HEK293 (cell line): Measurements from ENCODE around the gene ZFAND2B.
A peak's percentile ranks its signal among the peaks of the same experiment; 100 is the strongest.

Experiments used
- CTCF ChIA-PET: fragments of 350-600 bp; formaldehyde crosslinking; extraction: SDS; loops from one replicate; lab custom pipeline; 2021; ENCODE audit warnings: antibody characterized with exemption; lab: Yijun Ruan, JAX
- POLR2A ChIA-PET: fragments of 300-600 bp; formaldehyde crosslinking; extraction: SDS; loops from one replicate; lab custom pipeline; 2020; ENCODE audit warnings: antibody characterized with exemption, inconsistent platforms; lab: Yijun Ruan, JAX
- H3K27ac ChIP-seq: fragments of 200-500 bp; sonication (Bioruptor generic); 2 replicates; pipeline ENCODE4 v1.5.1; 2014; ENCODE audit warnings: low read depth, low read length, control low read depth, inconsistent platforms; ENCODE audit errors: extremely low read depth
- H3K36me3 ChIP-seq, 2 experiments: fragments of 200-500 bp in 1 of 2; sonication (Bioruptor generic) in 1 of 2; 1 replicate in 1 of 2; 2 replicates in 1 of 2; pipeline ENCODE4 v1.5.1; 2014 to 2017; ENCODE audit warnings: inconsistent platforms in 2 of 2, low read length in 2 of 2; ENCODE audit not compliant: control insufficient read depth in 2 of 2, insufficient read depth in 1 of 2
- H3K4me1 ChIP-seq: fragments of 200-500 bp; sonication (Bioruptor generic); 2 replicates; pipeline ENCODE4 v1.5.1; 2014; ENCODE audit warnings: mild to moderate bottlenecking, low read length, inconsistent platforms; ENCODE audit not compliant: control insufficient read depth, insufficient read depth
- H3K4me3 ChIP-seq: 2 replicates; pipeline ENCODE4 v1.5.1; 2011; ENCODE audit warnings: low read depth, mild to moderate bottlenecking, control low read depth, low read length, moderate library complexity
- H3K9me3 ChIP-seq: fragments of 200-500 bp; sonication (Bioruptor generic); 2 replicates; pipeline ENCODE4 v1.5.1; 2014; ENCODE audit warnings: low read depth, low read length, inconsistent platforms; ENCODE audit not compliant: control insufficient read depth, insufficient read depth
- GLI4 ChIP-seq: fragments of 450-650 bp; formaldehyde crosslinking; IDR thresholded peaks from 2 replicates; pipeline ENCODE4 v1.5.1; 2016; ENCODE audit warnings: missing biosample characterization, missing genetic modification characterization
- HOXA7 ChIP-seq: sonication (generic); formaldehyde crosslinking; IDR thresholded peaks from 2 replicates; pipeline ENCODE4 v1.8.1; 2022; ENCODE audit warnings: missing genetic modification reagents, borderline replicate concordance
- INSM2 ChIP-seq: fragments of 450-650 bp; formaldehyde crosslinking; IDR thresholded peaks from 2 replicates; pipeline ENCODE4 v1.5.1; 2016; ENCODE audit warnings: missing biosample characterization, missing genetic modification characterization
- KLF9 ChIP-seq: fragments of 450-650 bp; formaldehyde crosslinking; IDR thresholded peaks from 2 replicates; pipeline ENCODE4 v1.5.1; 2016; ENCODE audit warnings: missing biosample characterization, missing genetic modification characterization, low read depth
- PATZ1 ChIP-seq: fragments of 450-650 bp; formaldehyde crosslinking; IDR thresholded peaks from 2 replicates; pipeline ENCODE4 v1.5.1; 2016; ENCODE audit warnings: missing biosample characterization, missing genetic modification characterization
- SALL2 ChIP-seq: fragments of 450-650 bp; formaldehyde crosslinking; IDR thresholded peaks from 2 replicates; pipeline ENCODE4 v1.5.0; 2017; ENCODE audit warnings: missing biosample characterization, mild to moderate bottlenecking, missing genetic modification characterization, borderline replicate concordance
- TCF7L2 ChIP-seq: IDR thresholded peaks from 2 replicates; pipeline ENCODE4 v1.6.1; 2011; ENCODE audit warnings: low read depth, mild to moderate bottlenecking, inconsistent platforms, low read length, moderate library complexity, borderline replicate concordance
- ZBTB7A ChIP-seq: fragments of 450-650 bp; formaldehyde crosslinking; IDR thresholded peaks from 2 replicates; pipeline ENCODE4 v1.5.1; 2016; ENCODE audit warnings: low read depth, missing biosample characterization, missing genetic modification characterization
- ZEB2 ChIP-seq: fragments of 450-650 bp; formaldehyde crosslinking; IDR thresholded peaks from 2 replicates; pipeline ENCODE4 v1.5.1; 2016; ENCODE audit warnings: missing biosample characterization, missing genetic modification characterization
- ZIC2 ChIP-seq: fragments of 450-650 bp; formaldehyde crosslinking; IDR thresholded peaks from 2 replicates; pipeline ENCODE4 v1.5.1; 2016; ENCODE audit warnings: missing biosample characterization, missing genetic modification characterization
- ZNF132 ChIP-seq: fragments of 450-650 bp; formaldehyde crosslinking; IDR thresholded peaks from 2 replicates; pipeline ENCODE4 v1.5.1; 2017; ENCODE audit warnings: missing biosample characterization, missing genetic modification characterization, borderline replicate concordance
- ZNF148 ChIP-seq: fragments of 450-650 bp; formaldehyde crosslinking; IDR thresholded peaks from 2 replicates; pipeline ENCODE4 v1.5.0; 2017; ENCODE audit warnings: missing biosample characterization, missing genetic modification characterization, borderline replicate concordance
- ZNF214 ChIP-seq: fragments of 450-650 bp; formaldehyde crosslinking; IDR thresholded peaks from 2 replicates; pipeline ENCODE4 v1.5.1; 2017; ENCODE audit warnings: missing biosample characterization, mild to moderate bottlenecking, missing genetic modification characterization, borderline replicate concordance
- ZNF23 ChIP-seq: fragments of 450-650 bp; formaldehyde crosslinking; IDR thresholded peaks from 2 replicates; pipeline ENCODE4 v1.5.1; 2016; ENCODE audit warnings: missing biosample characterization, missing genetic modification characterization, borderline replicate concordance
- ZNF26 ChIP-seq: fragments of 450-650 bp; formaldehyde crosslinking; IDR thresholded peaks from 2 replicates; pipeline ENCODE4 v1.5.1; 2016; ENCODE audit warnings: missing biosample characterization, missing genetic modification characterization
- ZNF302 ChIP-seq: fragments of 450-650 bp; formaldehyde crosslinking; IDR thresholded peaks from 2 replicates; pipeline ENCODE4 v1.5.1; 2016; ENCODE audit warnings: missing biosample characterization, missing genetic modification characterization, low read depth
- ZNF341 ChIP-seq: fragments of 450-650 bp; formaldehyde crosslinking; IDR thresholded peaks from 2 replicates; pipeline ENCODE4; 2016; ENCODE audit warnings: low read depth, missing biosample characterization, missing genetic modification characterization
- ZNF354C ChIP-seq: fragments of 450-650 bp; formaldehyde crosslinking; IDR thresholded peaks from 2 replicates; pipeline ENCODE4 v1.5.1; 2016; ENCODE audit warnings: missing biosample characterization, missing genetic modification characterization, low read depth, borderline replicate concordance
- ZNF362 ChIP-seq: fragments of 450-650 bp; formaldehyde crosslinking; IDR thresholded peaks from 2 replicates; pipeline ENCODE4 v1.5.1; 2016; ENCODE audit warnings: missing biosample characterization, missing genetic modification characterization
- ZNF366 ChIP-seq: fragments of 450-650 bp; formaldehyde crosslinking; conservative IDR thresholded peaks from 2 replicates; pipeline ENCODE4 v1.5.1; 2016; ENCODE audit warnings: missing biosample characterization, missing genetic modification characterization
- ZNF37A ChIP-seq: fragments of 450-650 bp; IDR thresholded peaks from 2 replicates; pipeline ENCODE4 v1.5.1; 2018; ENCODE audit warnings: missing biosample characterization, missing genetic modification characterization
- ZNF555 ChIP-seq: fragments of 450-650 bp; formaldehyde crosslinking; conservative IDR thresholded peaks from 2 replicates; pipeline ENCODE4 v1.5.1; 2017; ENCODE audit warnings: missing biosample characterization, mild to moderate bottlenecking, missing genetic modification characterization, inconsistent platforms
- ZNF610 ChIP-seq: fragments of 450-650 bp; formaldehyde crosslinking; IDR thresholded peaks from 2 replicates; pipeline ENCODE4 v1.5.1; 2016; ENCODE audit warnings: missing biosample characterization, missing genetic modification characterization, borderline replicate concordance
- ZNF654 ChIP-seq: fragments of 450-650 bp; formaldehyde crosslinking; IDR thresholded peaks from 2 replicates; pipeline ENCODE4 v1.5.1; 2016; ENCODE audit warnings: low read depth, missing biosample characterization, missing genetic modification characterization
- ZSCAN16 ChIP-seq: fragments of 450-650 bp; formaldehyde crosslinking; IDR thresholded peaks from 2 replicates; pipeline ENCODE4 v1.5.1; 2016; ENCODE audit warnings: missing biosample characterization, missing genetic modification characterization

ZFAND2B gene

GRCh38 chr2:219249203-219249980, 42.8 kb downstream of the ZFAND2B start (continued):
- TF ChIP-seq ZSCAN16 (tag by site-specific recombination), result peak; percentile 93
- TF ChIP-seq ZNF341 (tag by site-specific recombination), result peak; percentile 92
- TF ChIP-seq ZNF354C (tag by site-specific recombination), result no peak
- peak; percentile 34; the same call in 1 of the 2 replicates for TF ChIP-seq ZEB2 (tag by site-specific recombination)
- TF ChIP-seq PATZ1 (tag by site-specific recombination), result peak; percentile 66
- TF ChIP-seq ZIC2 (tag by site-specific recombination), result peak; percentile 90
- TF ChIP-seq ZNF214 (tag by site-specific recombination), result no peak
- TF ChIP-seq ZNF362 (tag by site-specific recombination), result no peak
- TF ChIP-seq ZNF302 (tag by site-specific recombination), result no peak
- TF ChIP-seq ZNF148 (tag by site-specific recombination), result no peak
- TF ChIP-seq ZBTB7A (tag by site-specific recombination), result no peak
- peak; percentile 55; the same call in 1 of the 2 replicates for TF ChIP-seq ZNF366 (tag by site-specific recombination)
- TF ChIP-seq ZNF23 (tag by site-specific recombination), result no peak

GRCh38 chr2:219250049-219250781, 43.6 kb downstream of the ZFAND2B start:
- H3K4me3 ChIP-seq, result no peak overlapping the region
- H3K9me3 ChIP-seq, result no peaks in the 10 kb centered on the region
- peaks cover 0 to 34% of the 10 kb centered on the region in 2 experiments; a peak in 1 of 3 replicates for H3K36me3 ChIP-seq
- peaks cover 10% of the 10 kb centered on the region for H3K4me1 ChIP-seq
- ChIA-PET POLR2A (interaction anchor here (0.8 to 3.3 kb wide), 11 partner anchors 8 to 74 kb away, joined by 3 to 17 read pairs (median 4); partner anchors contain the start of genes ANKZF1, ATG9A, CNPPD1 and DNAJB2), CTCF (interaction anchor here (0.8 to 6.2 kb wide), 3 partner anchors 26 to 78 kb away, joined by 3 to 83 read pairs (median 39); partner anchors contain the start of gene DNAJB2)
- no peak overlapping the region for H3K27ac ChIP-seq
- TF ChIP-seq SALL2 (tag by site-specific recombination), result no peak
- no peak for TF ChIP-seq ZNF654
- TF ChIP-seq TCF7L2, result no peak
- no peak for TF ChIP-seq ZNF555 (tag by site-specific recombination)
- no peak for TF ChIP-seq ZNF37A (tag by site-specific recombination)
- no peak for TF ChIP-seq ZNF132
- TF ChIP-seq INSM2 (tag by site-specific recombination), result no peak
- TF ChIP-seq HOXA7 (CRISPR knock-in tag), result no peak
- TF ChIP-seq ZIC2 (tag by site-specific recombination), result no peak
- TF ChIP-seq ZNF26, result no peak
- TF ChIP-seq KLF9 (tag by site-specific recombination), result no peak
- TF ChIP-seq GLI4 (tag by site-specific recombination), result no peak
- TF ChIP-seq ZNF610 (tag by site-specific recombination), result no peak
